H4 (cell line): ENCODE results near the gene CLK4. TPM values are rescaled to one million over a fixed set of nuclear protein-coding genes. Genes with fewer than 3 reads are reported as not detected.

Source experiments
- DNase-seq: peaks from one replicate; pipeline ENCODE4 v3.0.0-alpha.2; 2015; ENCODE audit warnings: low spot score
- total RNA-seq: library from RNA; depleted of rRNA; stranded (reverse); fragments of >200 nt; shearing (Covaris generic); gene quantifications from 2 replicates; pipeline ENCODE4 v1.2.3, GENCODE V29; 2014; rRNA removed

CLK4 gene
- total RNA-seq, 1 experiment from 2014 or later = 7.7 TPM

DNA sequence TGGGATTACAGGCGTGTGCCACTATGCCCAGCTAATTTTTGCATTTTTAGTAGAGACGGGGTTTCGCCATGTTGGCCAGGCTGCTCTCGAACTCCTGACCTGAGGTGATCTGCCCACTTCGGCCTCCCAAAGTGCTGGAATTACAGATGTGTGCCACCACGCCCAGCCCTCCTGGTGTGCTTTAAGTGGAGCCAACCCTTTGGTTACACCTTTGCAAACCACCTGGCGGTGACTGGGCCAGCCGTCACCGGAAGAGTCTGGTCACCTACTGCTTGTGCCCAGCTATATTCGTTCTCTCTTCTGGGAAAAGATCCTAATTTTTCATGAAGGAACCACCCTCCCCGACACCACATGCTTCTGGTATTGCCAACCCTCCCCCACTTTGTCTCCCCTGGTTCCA is 72.5 kb downstream of the CLK4 start:
- DNase-seq = no peak

DNA sequence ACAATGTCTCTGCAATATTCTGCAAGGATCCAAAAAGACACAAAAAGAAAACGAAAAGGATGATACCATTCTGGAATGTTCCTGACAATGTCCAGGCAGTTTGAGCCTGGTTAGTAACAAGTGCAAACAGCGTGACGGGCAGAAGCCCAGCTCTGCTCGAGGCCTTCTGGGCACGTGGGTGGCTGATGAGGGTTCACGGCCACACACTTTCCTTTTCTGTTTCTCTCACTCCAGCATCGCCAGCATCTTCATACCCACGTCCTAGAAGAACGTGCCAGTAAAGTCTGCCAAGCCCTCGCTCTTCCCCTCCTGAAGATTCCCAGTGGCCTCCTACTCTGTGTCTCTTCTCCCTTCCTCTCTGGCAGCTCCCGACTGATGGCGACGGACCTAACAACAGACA is 73.3 kb downstream of the CLK4 start:
- DNase-seq = no peak

Other genes starting within 250 kb of the CLK4 start
- gene COL23A1, start 36.7 kb downstream of the CLK4 start, total RNA-seq = 0.08 TPM in 1 of 2 replicates, not detected in the other
- gene ZNF354A, start 103.6 kb upstream of the CLK4 start, total RNA-seq = 13.2 and 14.1 TPM in 2 replicates
- 4.8 and 7.8 TPM in 2 replicates for gene ZNF354B, start 232.9 kb upstream of the CLK4 start, total RNA-seq